GM23338 (cell line): Measurements from ENCODE around the gene KDM4E. TPM values are rescaled to one million over a fixed set of nuclear protein-coding genes. Genes with fewer than 3 reads are reported as not detected.
"Not testable (repeated sequence)": the region's sequence is repeated elsewhere in the genome, so short reads cannot be mapped to it uniquely, and the experiment has no call there.

Source experiments
- ATAC-seq: fragments of 200-7000 bp; cut with Tn5 transposase; 3 replicates; pipeline ENCODE4 v1.9.1; 2020
- DNase-seq: peaks from one replicate; pipeline ENCODE4 v3.0.0-alpha.2; 2015; ENCODE audit warnings: low spot score
- H2AFZ ChIP-seq: fragments of 200-600 bp; sonication (generic); 2 replicates; pipeline ENCODE4 v1.8.0; 2016; ENCODE audit warnings: antibody characterized with exemption, mild to moderate bottlenecking, moderate library complexity
- H3F3A ChIP-seq: fragments of 200-600 bp; sonication (generic); replicated peaks from 2 replicates; pipeline ENCODE4 v1.8.0; 2017; ENCODE audit warnings: antibody characterized with exemption, mixed run types, low read depth
- H3K27ac ChIP-seq: fragments of 200-600 bp; sonication (generic); 2 replicates; pipeline ENCODE4 v1.6.1; 2016; ENCODE audit warnings: low read depth
- H3K27me3 ChIP-seq: fragments of 200-600 bp; sonication (generic); 2 replicates; pipeline ENCODE4 v1.8.0; 2016; ENCODE audit warnings: mild to moderate bottlenecking, mixed run types, moderate library complexity; ENCODE audit not compliant: insufficient read depth
- H3K36me3 ChIP-seq: fragments of 200-600 bp; sonication (generic); 2 replicates; pipeline ENCODE4 v1.8.0; 2016; ENCODE audit warnings: mild to moderate bottlenecking; ENCODE audit not compliant: insufficient read depth
- H3K4me1 ChIP-seq: fragments of 200-600 bp; sonication (generic); 2 replicates; pipeline ENCODE4 v1.8.0; 2016; ENCODE audit warnings: mild to moderate bottlenecking, moderate library complexity; ENCODE audit not compliant: insufficient read depth
- H3K4me2 ChIP-seq: fragments of 200-600 bp; sonication (generic); 2 replicates; pipeline ENCODE4 v1.7.1; 2017; ENCODE audit warnings: mixed run types
- H3K4me3 ChIP-seq: fragments of 200-600 bp; sonication (generic); 2 replicates; pipeline ENCODE4 v1.6.1; 2016; ENCODE audit warnings: mixed run types
- H3K79me2 ChIP-seq: fragments of 200-600 bp; sonication (generic); replicated peaks from 2 replicates; pipeline ENCODE4 v1.8.0; 2017; ENCODE audit warnings: mild to moderate bottlenecking; ENCODE audit not compliant: insufficient read depth
- H3K9me2 ChIP-seq: fragments of 200-600 bp; sonication (generic); 2 replicates; pipeline ENCODE4 v1.8.0; 2017; ENCODE audit not compliant: insufficient read depth
- H4K20me1 ChIP-seq: fragments of 200-600 bp; sonication (generic); replicated peaks from 2 replicates; pipeline ENCODE4 v1.8.0; 2017; ENCODE audit warnings: mild to moderate bottlenecking; ENCODE audit not compliant: insufficient read depth
- H3K27ac Mint-ChIP-seq: 2 replicates; pipeline ENCODE4 v1.8.0; 2020; ENCODE audit warnings: inconsistent platforms, mild to moderate bottlenecking, moderate library complexity, mixed read lengths
- H3K27me3 Mint-ChIP-seq: 3 replicates; pipeline ENCODE4 v1.8.0; 2022; ENCODE audit warnings: low read depth, mild to moderate bottlenecking, moderate library complexity, mixed read lengths, inconsistent platforms; ENCODE audit not compliant: insufficient read depth, poor library complexity
- H3K36me3 Mint-ChIP-seq: 3 replicates; pipeline ENCODE4 v1.8.0; 2021; ENCODE audit warnings: low read depth, mild to moderate bottlenecking, inconsistent platforms, moderate library complexity, mixed read lengths
- H3K4me1 Mint-ChIP-seq: 3 replicates; pipeline ENCODE4 v1.8.0; 2020; ENCODE audit warnings: mild to moderate bottlenecking, inconsistent platforms, mixed read lengths
- H3K4me3 Mint-ChIP-seq: 3 replicates; pipeline ENCODE4 v1.8.0; 2021; ENCODE audit warnings: moderate library complexity, mild to moderate bottlenecking, inconsistent platforms, mixed read lengths
- H3K9me3 Mint-ChIP-seq: 3 replicates; pipeline ENCODE4 v1.8.0; 2020; ENCODE audit warnings: moderate library complexity, mild to moderate bottlenecking, inconsistent platforms, mixed read lengths
- CREB1 ChIP-seq: fragments of 250-450 bp; sonication (Bioruptor Pico); IDR thresholded peaks from 2 replicates; pipeline ENCODE4 v1.5.0; 2020; ENCODE audit warnings: low read depth, mild to moderate bottlenecking, moderate library complexity
- ETS1 ChIP-seq: IDR thresholded peaks from 2 replicates; pipeline ENCODE4 v1.6.1; 2016; ENCODE audit warnings: antibody characterized with exemption
- EZH2 ChIP-seq: fragments of 200-600 bp; sonication (generic); IDR thresholded peaks from one replicate; pipeline ENCODE4 v1.8.0; 2017; ENCODE audit warnings: antibody characterized with exemption, mild to moderate bottlenecking, low read depth; ENCODE audit not compliant: unreplicated experiment
- EZH2phosphoT487 ChIP-seq: fragments of 200-600 bp; sonication (generic); IDR thresholded peaks from one replicate; pipeline ENCODE4 v1.8.1; 2018; ENCODE audit warnings: antibody characterized with exemption; ENCODE audit not compliant: unreplicated experiment
- JUNB ChIP-seq: IDR thresholded peaks from one replicate; pipeline ENCODE4 v1.6.1; 2016; ENCODE audit warnings: antibody characterized with exemption; ENCODE audit not compliant: unreplicated experiment
- STAT1 ChIP-seq: IDR thresholded peaks from one replicate; pipeline ENCODE4 v1.6.1; 2016; ENCODE audit warnings: antibody characterized with exemption; ENCODE audit not compliant: unreplicated experiment
- ZNF114 ChIP-seq: fragments of 250-450 bp; sonication (Bioruptor Pico); IDR thresholded peaks from 2 replicates; pipeline ENCODE4 v1.5.0; 2020; ENCODE audit warnings: mild to moderate bottlenecking, moderate library complexity
- ZNF462 ChIP-seq: fragments of 250-450 bp; sonication (Bioruptor Pico); IDR thresholded peaks from 2 replicates; pipeline ENCODE4 v1.5.0; 2020; ENCODE audit warnings: mild to moderate bottlenecking, moderate library complexity
- polyA plus RNA-seq: library from polyadenylated mRNA; unstranded; fragments of >200 nt; fragmentation: Nextera tagmentation; extraction: Ambion mirVana; gene quantifications from 2 replicates; pipeline ENCODE4 v1.2.1, GENCODE V29; 2016
- total RNA-seq: library from RNA; depleted of rRNA; stranded (reverse); fragments of >200 nt; shearing (Covaris generic); gene quantifications from 2 replicates; pipeline ENCODE4 v1.2.3, GENCODE V29; 2014

The KDM4E gene
- total and polyA plus RNA-seq, 2 experiments from 2014 or later, result not detected

GRCh38 chr11:95016139-95016538 lies 8.9 kb upstream of the KDM4E start (continued):
- TF ChIP-seq ZNF462 (CRISPR knock-in tag) (no peak), EZH2phosphoT487 (no peak), ZNF114 (CRISPR knock-in tag) (no peak), ETS1 (no peak), EZH2 (no peak), STAT1 (no peak), JUNB (no peak), CREB1 (CRISPR knock-in tag) (no peak)

- H3K4me1 ChIP-seq, H4K20me1 ChIP-seq, H3K27ac ChIP-seq, H3K27me3 Mint-ChIP-seq, H3K4me3 ChIP-seq, H3K36me3 Mint-ChIP-seq, H3F3A ChIP-seq, H3K27me3 ChIP-seq, H2AFZ ChIP-seq, DNase-seq, H3K4me3 Mint-ChIP-seq, ATAC-seq, H3K79me2 ChIP-seq, H3K9me2 ChIP-seq, H3K27ac Mint-ChIP-seq, H3K4me1 Mint-ChIP-seq, H3K36me3 ChIP-seq, H3K4me2 ChIP-seq, H3K9me3 Mint-ChIP-seq: not testable (repeated sequence)
Measured at GRCh38 chr11:95021468-95021867, 3.6 kb upstream of the KDM4E start.

GRCh38 chr11:95025594-95025993 lies 536 bp downstream of the KDM4E start:
- H3K79me2 ChIP-seq, H3K27me3 ChIP-seq, H3K27me3 Mint-ChIP-seq, H3K4me1 Mint-ChIP-seq, H3F3A ChIP-seq, H3K4me3 ChIP-seq, H3K9me3 Mint-ChIP-seq, ATAC-seq, H3K27ac ChIP-seq, H4K20me1 ChIP-seq, H3K36me3 ChIP-seq, H3K4me1 ChIP-seq, H3K27ac Mint-ChIP-seq, H3K36me3 Mint-ChIP-seq, DNase-seq, H3K4me3 Mint-ChIP-seq, H2AFZ ChIP-seq, H3K4me2 ChIP-seq: not testable (repeated sequence)
- peaks cover 11% of the 10 kb centered on the region; the same call in 1 of the 2 replicates for H3K9me2 ChIP-seq
